Endothelial cell of umbilical vein (primary cell): ENCODE results near the gene C3. TPM values are rescaled to one million over a fixed set of nuclear protein-coding genes. Genes with fewer than 3 reads are reported as not detected.

Source experiments
- BruUV-seq: library from RNA; stranded (reverse); fragments of 400-500 nt; replicated peaks from 2 replicates; lab custom pipeline; 2021; lab: Mats Ljungman, UMichigan
- CTCF ChIA-PET: fragments of 300-600, 350-600 bp; sonication (Branson Sonifier 250); formaldehyde crosslinking; loops from one replicate; lab custom pipeline; 2021; ENCODE audit warnings: antibody characterized with exemption, inconsistent platforms; lab: Charles Lee
- POLR2A ChIA-PET: fragments of 300-600, 350-600 bp; sonication (Branson Sonifier 250); formaldehyde crosslinking; loops from one replicate; lab custom pipeline; 2021; ENCODE audit warnings: antibody characterized with exemption, inconsistent platforms; lab: Charles Lee
- DNase-seq: peaks from one replicate; pipeline ENCODE4 v3.0.0-alpha.2; 2011; ENCODE audit warnings: low read depth, low spot score
- FAIRE-seq: peaks from 2 replicates; lab custom pipeline; 2011; peaks lifted over from hg19 to GRCh38; lab: Jason Lieb, UNC
- H2AFZ ChIP-seq: 2 replicates; pipeline ENCODE4 v1.6.0; 2012; ENCODE audit warnings: low read depth, low read length, control low read depth, inconsistent platforms
- H3K27ac ChIP-seq: 2 replicates; pipeline ENCODE4 v1.5.1; 2011; ENCODE audit warnings: low read depth, mild to moderate bottlenecking, control low read depth, low read length, moderate library complexity; ENCODE audit not compliant: insufficient read depth
- H3K27me3 ChIP-seq, 2 experiments: 2 replicates each; pipeline versions ENCODE4 v1.6.0 to v1.6.1; 2011; ENCODE audit warnings: low read length in 2 of 2, mixed read lengths in 1 of 2; ENCODE audit not compliant: control insufficient read depth in 2 of 2, insufficient read depth in 2 of 2
- H3K36me3 ChIP-seq, 2 experiments: 2 replicates in 1 of 2; 3 replicates in 1 of 2; pipeline ENCODE4 v1.5.1; 2011; ENCODE audit warnings: low read length in 2 of 2, mild to moderate bottlenecking in 1 of 2, moderate library complexity in 1 of 2; ENCODE audit not compliant: control insufficient read depth in 2 of 2, insufficient read depth in 2 of 2; ENCODE audit errors: extremely low read depth in 1 of 2
- H3K4me1 ChIP-seq: 3 replicates; pipeline ENCODE4 v1.5.1; 2011; ENCODE audit warnings: mild to moderate bottlenecking, low read length; ENCODE audit not compliant: control insufficient read depth, insufficient read depth; ENCODE audit errors: extremely low read depth
- H3K4me2 ChIP-seq: 2 replicates; pipeline ENCODE4 v1.6.1; 2011; ENCODE audit warnings: low read length, control low read depth, mixed read lengths; ENCODE audit not compliant: insufficient read depth
- H3K4me3 ChIP-seq, 3 experiments: fragments of 200-600 bp in 1 of 3; sonication (generic), shearing (Covaris generic) in 1 of 3; replicated peaks in 1 of 3; 2 replicates each; pipeline ENCODE4 v1.5.1; 2011 to 2016; ENCODE audit warnings: control low read depth in 3 of 3, low read length in 3 of 3, mild to moderate bottlenecking in 2 of 3, inconsistent platforms in 1 of 3, low read depth in 1 of 3, moderate library complexity in 1 of 3; ENCODE audit not compliant: insufficient read depth in 1 of 3
- H3K79me2 ChIP-seq: 2 replicates; pipeline ENCODE4 v1.6.0; 2012; ENCODE audit warnings: low read length, inconsistent platforms; ENCODE audit not compliant: control insufficient read depth, insufficient read depth
- H3K9ac ChIP-seq: replicated peaks from 2 replicates; pipeline ENCODE3; 2011; ENCODE audit warnings: low read length, control low read depth; ENCODE audit not compliant: insufficient read depth; ENCODE audit errors: extremely low read depth
- H3K9me1 ChIP-seq: replicated peaks from 3 replicates; pipeline ENCODE4 v1.6.0; 2011; ENCODE audit warnings: mild to moderate bottlenecking, low read length; ENCODE audit not compliant: control insufficient read depth, insufficient read depth; ENCODE audit errors: extremely low read depth
- H3K9me3 ChIP-seq: replicated peaks from 2 replicates; pipeline ENCODE4 v1.5.1; 2012; ENCODE audit warnings: low read length, inconsistent platforms; ENCODE audit not compliant: control insufficient read depth, insufficient read depth
- H4K20me1 ChIP-seq: replicated peaks from 2 replicates; pipeline ENCODE3; 2011; ENCODE audit warnings: mild to moderate bottlenecking, low read length; ENCODE audit not compliant: control insufficient read depth, insufficient read depth; ENCODE audit errors: extremely low read depth
- CTCF ChIP-seq, 2 donors: IDR thresholded peaks; 1 replicate in 1 of 2; 2 replicates in 1 of 2; pipeline ENCODE4 v1.5.1; 2011; ENCODE audit warnings: low read length in 2 of 2, mild to moderate bottlenecking in 2 of 2, moderate library complexity in 2 of 2, control low read depth in 1 of 2, inconsistent platforms in 1 of 2, low read depth in 1 of 2; ENCODE audit not compliant: insufficient read depth in 1 of 2; ENCODE audit errors: extremely low read depth in 1 of 2
- EZH2 ChIP-seq: IDR thresholded peaks from 2 replicates; pipeline ENCODE4 v1.6.1; 2012; ENCODE audit warnings: borderline replicate concordance, low read depth, mild to moderate bottlenecking, moderate library complexity, low read length, inconsistent platforms; ENCODE audit not compliant: severe bottlenecking
- FOS ChIP-seq: IDR thresholded peaks from 2 replicates; pipeline ENCODE4 v1.6.1; 2011; ENCODE audit warnings: mild to moderate bottlenecking, low read length, moderate library complexity, borderline replicate concordance; ENCODE audit not compliant: insufficient read depth
- JUN ChIP-seq: IDR thresholded peaks from 2 replicates; pipeline ENCODE4 v1.6.1; 2011; ENCODE audit warnings: borderline replicate concordance, low read depth; ENCODE audit not compliant: insufficient read length, insufficient read depth
- MAX ChIP-seq: IDR thresholded peaks from 2 replicates; pipeline ENCODE4 v1.6.1; 2011; ENCODE audit not compliant: insufficient read depth, insufficient read length
- MYC ChIP-seq: IDR thresholded peaks from one replicate; pipeline ENCODE4 v1.6.1; 2011; ENCODE audit warnings: mild to moderate bottlenecking, low read depth, low read length
- POLR2A ChIP-seq: IDR thresholded peaks from 2 replicates; pipeline ENCODE4 v1.6.1; 2012; ENCODE audit warnings: low read depth, mild to moderate bottlenecking, control low read depth, low read length
- POLR2AphosphoS5 ChIP-seq: IDR thresholded peaks from 2 replicates; pipeline ENCODE4 v1.6.1; 2012; ENCODE audit warnings: low read depth, mild to moderate bottlenecking, control low read depth, low read length, moderate library complexity; ENCODE audit not compliant: insufficient read depth
- dilution Hi-C: fragments of 300-500 bp; cut with MboI; formaldehyde crosslinking; loops from one replicate; pipeline ENCODE4 v1.15.0; 2019; ENCODE audit warnings: low sequenced_read_pairs; ENCODE audit not compliant: extremely low pct_ligation_motif_present
- intact Hi-C: fragments of 100-400 bp; cut with micrococcal nuclease; formaldehyde crosslinking; loops from one replicate; pipeline ENCODE4 v1.10.0; 2022
- polyA plus RNA-seq, 4 experiments: library from polyadenylated mRNA; depleted of rRNA in 3 of 4; stranded (reverse) in 3 of 4; unstranded in 1 of 4; fragments of >200 nt; gene quantifications; 2 replicates each; pipeline versions ENCODE4 v1.2.1 to v1.2.3, GENCODE V29; 2011 to 2012; ENCODE audit warnings: missing spikeins in 1 of 4
- total RNA-seq: library from RNA; stranded (reverse); gene quantifications from 2 replicates; pipeline ENCODE4 v1.2.3, GENCODE V29; 2021

Gene C3
- total and polyA plus RNA-seq, 2 donors (not counting 3 experiments of a cell fraction or from before 2014, with no cell fraction given): 0.23 TPM; not detected in 1

DNA sequence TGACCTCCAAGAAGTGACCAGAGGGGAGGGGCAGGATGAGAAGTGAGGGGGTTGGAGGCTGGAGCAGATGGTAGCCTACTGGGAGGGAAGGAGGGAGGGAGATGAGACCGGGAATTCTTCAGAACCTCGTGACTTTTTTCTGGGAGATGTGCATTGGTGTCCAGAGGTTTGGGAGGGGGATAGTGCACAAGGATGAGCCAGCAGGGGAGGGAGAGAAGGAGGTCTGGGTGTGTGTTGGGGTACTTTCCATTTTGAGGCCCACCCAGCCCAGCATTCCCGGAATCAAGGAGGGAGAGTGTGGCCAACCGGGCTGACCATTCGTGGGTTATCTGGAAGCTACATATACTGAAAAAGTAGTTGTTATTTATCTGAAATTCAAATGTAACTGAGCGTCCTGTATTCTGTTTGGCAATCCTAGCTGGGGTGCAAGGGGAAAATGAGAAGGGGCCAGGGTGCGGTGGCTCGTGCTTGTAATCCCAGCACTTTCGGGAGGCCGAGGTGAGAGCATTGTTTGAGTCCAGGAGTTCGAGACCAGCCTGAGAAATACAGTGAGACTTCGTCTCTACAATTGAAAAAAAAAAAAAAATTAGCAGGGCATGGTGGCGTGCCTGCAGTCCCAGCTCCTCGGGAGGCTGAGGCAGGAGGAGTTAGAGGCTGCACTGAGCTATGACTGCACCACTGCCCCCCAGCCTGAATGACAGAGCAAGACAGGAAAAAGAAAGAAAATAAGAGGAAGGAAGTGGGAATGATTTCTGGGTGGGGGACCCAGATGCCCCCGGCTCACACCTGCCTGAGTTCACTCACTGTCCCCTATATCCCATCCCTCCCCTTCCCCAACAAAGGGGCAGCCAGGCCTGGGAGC, 4.4 kb upstream of the C3 start:
- no peak for FAIRE-seq

More for the DNA sequence above, 4.4 kb upstream of the C3 start:
- no peak overlapping the region for H3K4me3 ChIP-seq
- dilution Hi-C loops (no loop called here), intact Hi-C loops (no loop called here)
- H3K27me3 ChIP-seq: no peaks in the 10 kb centered on the region
- no peaks in the 10 kb centered on the region for H3K9me3 ChIP-seq
- H3K9ac ChIP-seq: no peak overlapping the region
- ChIA-PET POLR2A (interaction anchor here (0.7 kb wide), 1 partner anchor 148 kb away, joined by 5 read pairs; no protein-coding TSS in a partner anchor), CTCF (interaction anchor here (1.1 kb wide), 1 partner anchor 93 kb away, joined by 3 read pairs; no protein-coding TSS in a partner anchor)
- H3K4me2 ChIP-seq: no peak overlapping the region
- no peaks in the 10 kb centered on the region for H3K36me3 ChIP-seq
- H2AFZ ChIP-seq: no peak overlapping the region
- H4K20me1 ChIP-seq: no peaks in the 10 kb centered on the region
- no peaks in the 10 kb centered on the region for H3K79me2 ChIP-seq
- no peak overlapping the region for H3K27ac ChIP-seq
- H3K4me1 ChIP-seq: no peaks in the 10 kb centered on the region
- BruUV-seq: no TSS peak
- no peak for DNase-seq
- TF ChIP-seq MYC (no peak), CTCF (IDR thresholded peaks at IDR 0.05; ENCODE audit: extremely low read depth in 1 of 2, insufficient read depth in 1 of 2, low read depth in 1 of 2, low read length in 2 of 2) (no peak), POLR2AphosphoS5 (no peak), MAX (no peak), FOS (no peak), JUN (no peak), POLR2A (no peak), EZH2 (no peak)
- no peaks in the 10 kb centered on the region for H3K9me1 ChIP-seq
